Stromal cell of bone marrow (primary cell): ENCODE measurements around the gene IGFN1.

Experiments used
- DNase-seq: peaks from one replicate; pipeline ENCODE4 v3.0.0-alpha.2; 2012; ENCODE audit warnings: low read depth

The IGFN1 gene

GRCh38 chr1:201163707-201164106, 26.9 kb upstream of the IGFN1 start:
- no peak for DNase-seq

- DNase-seq, result no peak
Measured at GRCh38 chr1:201164645-201165044, 26.0 kb upstream of the IGFN1 start.

GRCh38 chr1:201167041-201167991, 23.3 kb upstream of the IGFN1 start:
- no peak for DNase-seq

- DNase-seq, result no peak
Measured at GRCh38 chr1:201169203-201169602, 21.4 kb upstream of the IGFN1 start.

- no peak for DNase-seq
Measured at GRCh38 chr1:201169971-201170532, 20.6 kb upstream of the IGFN1 start.

GRCh38 chr1:201170533-201171062, 20.0 kb upstream of the IGFN1 start:
- peak; percentile 86 for DNase-seq

- peak; percentile 13 for DNase-seq
Measured at GRCh38 chr1:201171063-201172036, 19.3 kb upstream of the IGFN1 start.

- DNase-seq, result no peak
Measured at GRCh38 chr1:201172326-201172725, 18.3 kb upstream of the IGFN1 start.

GRCh38 chr1:201172999-201173610, 17.5 kb upstream of the IGFN1 start:
- no peak for DNase-seq

GRCh38 chr1:201173736-201174135, 16.9 kb upstream of the IGFN1 start:
- no peak for DNase-seq

- no peak for DNase-seq
Measured at GRCh38 chr1:201175820-201176500, 14.7 kb upstream of the IGFN1 start.

GRCh38 chr1:201176940-201177339, 13.7 kb upstream of the IGFN1 start:
- no peak for DNase-seq

- DNase-seq, result no peak
Measured at GRCh38 chr1:201178718-201179117, 11.9 kb upstream of the IGFN1 start.

GRCh38 chr1:201180141-201180540, 10.5 kb upstream of the IGFN1 start:
- no peak for DNase-seq

- DNase-seq, result no peak
Measured at GRCh38 chr1:201180901-201181300, 9.7 kb upstream of the IGFN1 start.

- no peak for DNase-seq
Measured at GRCh38 chr1:201181323-201181722, 9.3 kb upstream of the IGFN1 start.

GRCh38 chr1:201181726-201182125, 8.9 kb upstream of the IGFN1 start:
- no peak for DNase-seq

- no peak for DNase-seq
Measured at GRCh38 chr1:201183209-201183608, 7.4 kb upstream of the IGFN1 start.

- no peak for DNase-seq
Measured at GRCh38 chr1:201183753-201184152, 6.9 kb upstream of the IGFN1 start.

- DNase-seq, result peak; percentile 80
Measured at GRCh38 chr1:201184307-201185122, 6.1 kb upstream of the IGFN1 start.
